Right lobe of liver (tissue), 6 donors: ENCODE results near the gene APOL5. TPM values are rescaled to one million over a fixed set of nuclear protein-coding genes. Genes with fewer than 3 reads are reported as not detected.

Experiments used
- ATAC-seq, 4 donors: fragments of 200-7000 bp; cut with Tn5 transposase; one replicate each; pipeline ENCODE4 v1.9.1; 2020; ENCODE audit warnings: mild to moderate bottlenecking in 4 of 4, moderate library complexity in 4 of 4
- DNase-seq, 3 donors: peaks; one replicate each; pipeline ENCODE4 v3.0.0-alpha.2; 2020
- H3K27ac ChIP-seq, 3 donors: fragments of 200-600 bp; one replicate each; pipeline ENCODE4 v1.8.0; 2022
- H3K27me3 ChIP-seq, 2 donors: fragments of 200-600 bp; one replicate each; pipeline ENCODE4 v1.8.0; 2022
- H3K36me3 ChIP-seq, 4 donors: fragments of 200-600 bp; sonication (generic) in 1 of 4; one replicate each; pipeline versions ENCODE4 v1.5.1 to v1.8.0; 2017 to 2022; ENCODE audit warnings: control low read depth in 1 of 4
- H3K4me1 ChIP-seq, 4 donors: fragments of 200-600 bp; sonication (generic) in 1 of 4; one replicate each; pipeline versions ENCODE4 v1.5.1 to v1.8.0; 2017 to 2022; ENCODE audit warnings: control low read depth in 1 of 4
- H3K4me3 ChIP-seq, 3 donors: fragments of 200-600 bp; one replicate each; pipeline ENCODE4 v1.8.0; 2022
- H3K9me3 ChIP-seq, 4 donors: fragments of 200-600 bp; sonication (generic) in 1 of 4; one replicate each; pipeline versions ENCODE4 v1.5.1 to v1.8.0; 2017 to 2022; ENCODE audit warnings: control low read depth in 1 of 4
- POLR2A ChIP-seq: fragments of 450-650 bp; IDR thresholded peaks from one replicate; pipeline ENCODE4 v1.6.1; 2017; ENCODE audit warnings: antibody characterized with exemption, mild to moderate bottlenecking
- WGBS: methylation state at CpG from one replicate; pipeline ENCODE4 v1.1.6; 2018; ENCODE audit warnings: low coverage, low lambda C conversion rate; ENCODE audit not compliant: insufficient coverage; ENCODE audit errors: missing lambda C conversion rate; 5-methylcytosine and 5-hydroxymethylcytosine counted together
- intact Hi-C, 2 donors: fragments of 100-400 bp; cut with DNase I; formaldehyde crosslinking; loops; one replicate each; pipeline versions ENCODE4 v1.11.2 to v1.14.1; 2022
- total RNA-seq, 6 experiments: library from RNA; depleted of rRNA in 2 of 6; stranded (reverse); fragments of >200 nt in 2 of 6; fragmentation: NEBNext Ultra II Directional in 3 of 6; extraction: Animal tissue kit (Norgen Biotek cat#: 25700) in 3 of 6; gene quantifications; one replicate each; pipeline versions ENCODE4 v1.1.0 to v1.2.4, GENCODE V29; 2016 to 2023
- TF ChIP-seq, protein P1 (sequence below), 4 donors: fragments of 200-600 bp in 3 of 4; fragments of 450-650 bp in 1 of 4; IDR thresholded peaks; one replicate each; pipeline versions ENCODE4 v1.5.1 to v1.8.0; 2016 to 2022; ENCODE audit warnings: antibody characterized with exemption in 4 of 4, mild to moderate bottlenecking in 2 of 4
- donor health status: DM: no; HTN: yes; CAD: no.
- donor health status: DM: no; HTN: no; CAD: no.
- donor health status: DM: no; HTN: no; CAD: no.
- donor health status: DM: no; HTN: yes; CAD: no.
- donor health status: DM: no; HTN: yes; CAD: no.

The APOL5 gene
- total RNA-seq, 6 experiments from 2014 or later: 0.51 TPM; not detected in 5

DNA sequence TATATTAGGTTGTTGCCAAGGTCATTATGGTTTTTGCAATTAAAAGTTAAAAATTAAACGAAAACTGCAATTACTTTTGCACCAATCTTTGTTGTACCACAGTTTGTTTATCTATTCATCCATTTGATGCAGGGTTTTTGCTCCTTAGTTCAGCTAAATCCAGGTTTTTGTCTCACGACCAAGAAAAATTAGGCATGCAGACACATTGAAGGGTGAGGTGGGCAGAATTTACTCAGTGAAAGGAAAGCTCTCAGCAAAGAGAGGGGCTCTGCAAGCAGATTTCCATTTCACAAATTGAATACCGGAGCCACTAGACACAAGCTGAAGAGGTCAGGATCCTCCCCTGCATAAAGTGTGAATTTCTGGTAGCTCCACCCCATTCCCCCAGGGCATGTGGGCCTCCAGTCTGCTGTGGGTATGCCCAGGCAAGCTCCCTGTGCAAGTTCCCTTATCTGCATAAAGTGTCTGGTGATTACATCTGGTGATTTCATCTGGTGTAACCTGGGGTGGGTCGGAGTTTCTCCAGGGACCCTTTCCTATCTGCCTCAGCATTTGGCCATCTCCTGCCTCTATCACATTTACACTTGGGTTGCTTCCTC is 36.1 kb upstream of the APOL5 start:
- H3K4me3 ChIP-seq: no peak overlapping the region
- WGBS: 80% methylated on average over 4 of the region's 4 CpGs
- no peaks in the 10 kb centered on the region for H3K9me3 ChIP-seq
- no peaks in the 10 kb centered on the region for H3K36me3 ChIP-seq
- H3K27ac ChIP-seq: no peak overlapping the region
- no peaks in the 10 kb centered on the region for H3K27me3 ChIP-seq
- DNase-seq: no peak
- no peak for TF ChIP-seq POLR2A
- TF ChIP-seq, protein P1, sequence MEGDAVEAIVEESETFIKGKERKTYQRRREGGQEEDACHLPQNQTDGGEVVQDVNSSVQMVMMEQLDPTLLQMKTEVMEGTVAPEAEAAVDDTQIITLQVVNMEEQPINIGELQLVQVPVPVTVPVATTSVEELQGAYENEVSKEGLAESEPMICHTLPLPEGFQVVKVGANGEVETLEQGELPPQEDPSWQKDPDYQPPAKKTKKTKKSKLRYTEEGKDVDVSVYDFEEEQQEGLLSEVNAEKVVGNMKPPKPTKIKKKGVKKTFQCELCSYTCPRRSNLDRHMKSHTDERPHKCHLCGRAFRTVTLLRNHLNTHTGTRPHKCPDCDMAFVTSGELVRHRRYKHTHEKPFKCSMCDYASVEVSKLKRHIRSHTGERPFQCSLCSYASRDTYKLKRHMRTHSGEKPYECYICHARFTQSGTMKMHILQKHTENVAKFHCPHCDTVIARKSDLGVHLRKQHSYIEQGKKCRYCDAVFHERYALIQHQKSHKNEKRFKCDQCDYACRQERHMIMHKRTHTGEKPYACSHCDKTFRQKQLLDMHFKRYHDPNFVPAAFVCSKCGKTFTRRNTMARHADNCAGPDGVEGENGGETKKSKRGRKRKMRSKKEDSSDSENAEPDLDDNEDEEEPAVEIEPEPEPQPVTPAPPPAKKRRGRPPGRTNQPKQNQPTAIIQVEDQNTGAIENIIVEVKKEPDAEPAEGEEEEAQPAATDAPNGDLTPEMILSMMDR (IDR thresholded peaks at IDR 0.05): no peak
- intact Hi-C loops: no loop called here
- peaks cover 0 to 14% (median 7%) of the 10 kb centered on the region in 4 donors for H3K4me1 ChIP-seq
- ATAC-seq: no peak

- no peak for DNase-seq
- no peaks in the 10 kb centered on the region for H3K27me3 ChIP-seq
- no peaks in the 10 kb centered on the region for H3K9me3 ChIP-seq
- TF ChIP-seq, protein P1 (IDR thresholded peaks at IDR 0.05): no peak
- TF ChIP-seq POLR2A: no peak
- no peak overlapping the region for H3K27ac ChIP-seq
- whole genome bisulfite sequencing: 56% methylated on average over 1 of the region's 1 CpG
- no peaks in the 10 kb centered on the region for H3K4me1 ChIP-seq
- H3K4me3 ChIP-seq: no peak overlapping the region
- H3K36me3 ChIP-seq: no peaks in the 10 kb centered on the region
- intact Hi-C loops: no loop called here
- ATAC-seq: no peak
These were observed 34.1 kb upstream of the APOL5 start for GRCh38 chr22:35683560-35683959.

GRCh38 chr22:35684270-35684700 is 33.4 kb upstream of the APOL5 start:
- Histone ChIP-seq H3K4me3 (no peak overlapping the region), H3K4me1 (no peaks in the 10 kb centered on the region), H3K36me3 (no peaks in the 10 kb centered on the region), H3K27me3 (no peaks in the 10 kb centered on the region), H3K27ac (no peak overlapping the region), H3K9me3 (no peaks in the 10 kb centered on the region)
- ATAC-seq (peak in 2 of 4 donors; percentile 37 to 58), DNase-seq (no peak)
- TF ChIP-seq, protein P1 (IDR thresholded peaks at IDR 0.05): peak in 2 of 4 donors; percentile 11 to 27
- TF ChIP-seq POLR2A: no peak
- intact Hi-C loops: no loop called here
- WGBS: 61% methylated on average over 3 of the region's 3 CpGs

GRCh38 chr22:35684732-35685131 is 32.9 kb upstream of the APOL5 start:
- no peaks in the 10 kb centered on the region for H3K36me3 ChIP-seq
- DNase-seq (no peak), ATAC-seq (no peak)
- TF ChIP-seq, protein P1 (IDR thresholded peaks at IDR 0.05): no peak
- TF ChIP-seq POLR2A: no peak
- no peak overlapping the region for H3K4me3 ChIP-seq
- H3K4me1 ChIP-seq: no peaks in the 10 kb centered on the region
- H3K27me3 ChIP-seq: no peaks in the 10 kb centered on the region
- intact Hi-C loops: no loop called here
- H3K27ac ChIP-seq: no peak overlapping the region
- no peaks in the 10 kb centered on the region for H3K9me3 ChIP-seq

GRCh38 chr22:35685731-35686130 is 31.9 kb upstream of the APOL5 start:
- no peak overlapping the region for H3K27ac ChIP-seq
- ATAC-seq (no peak), DNase-seq (no peak)
- no peaks in the 10 kb centered on the region for H3K27me3 ChIP-seq
- 75% methylated on average over 7 of the region's 11 CpGs for WGBS
- H3K4me1 ChIP-seq: no peaks in the 10 kb centered on the region
- H3K4me3 ChIP-seq: no peak overlapping the region
- intact Hi-C loops: no loop called here
- no peaks in the 10 kb centered on the region for H3K36me3 ChIP-seq
- TF ChIP-seq, protein P1 (IDR thresholded peaks at IDR 0.05): no peak
- H3K9me3 ChIP-seq: no peaks in the 10 kb centered on the region
